Kidney epithelial cell (primary cell): ENCODE measurements around the gene ZNF679. TPM values are rescaled to one million over a fixed set of nuclear protein-coding genes. Genes with fewer than 3 reads are reported as not detected.
"Not testable (repeated sequence)": the region's sequence is repeated elsewhere in the genome, so short reads cannot be mapped to it uniquely, and the experiment has no call there.

Experiments used
- DNase-seq: peaks from one replicate; pipeline ENCODE4 v3.0.0-alpha.2; 2010; ENCODE audit warnings: low read depth
- H3K27me3 ChIP-seq: 2 replicates; pipeline ENCODE4 v1.6.0; 2011; ENCODE audit warnings: low read length; ENCODE audit not compliant: control insufficient read depth, insufficient read depth
- H3K36me3 ChIP-seq: 2 replicates; pipeline ENCODE4 v1.5.1; 2011; ENCODE audit warnings: low read length; ENCODE audit not compliant: control insufficient read depth, insufficient read depth
- H3K4me3 ChIP-seq: 2 replicates; pipeline ENCODE4 v1.5.1; 2011; ENCODE audit warnings: low read depth, mild to moderate bottlenecking, control low read depth, low read length
- total RNA-seq: library from RNA; depleted of rRNA; stranded (reverse); fragments of >200 nt; gene quantifications from 2 replicates; pipeline ENCODE4 v1.2.3, GENCODE V29; 2015
- TF ChIP-seq, protein P1 (sequence below): IDR thresholded peaks from 2 replicates; pipeline ENCODE4 v1.5.1; 2011; ENCODE audit warnings: mild to moderate bottlenecking, moderate library complexity, low read length, control low read depth, inconsistent platforms; ENCODE audit not compliant: insufficient read depth, poor library complexity, severe bottlenecking

Gene ZNF679
- not detected in 2 replicates for total RNA-seq

DNA sequence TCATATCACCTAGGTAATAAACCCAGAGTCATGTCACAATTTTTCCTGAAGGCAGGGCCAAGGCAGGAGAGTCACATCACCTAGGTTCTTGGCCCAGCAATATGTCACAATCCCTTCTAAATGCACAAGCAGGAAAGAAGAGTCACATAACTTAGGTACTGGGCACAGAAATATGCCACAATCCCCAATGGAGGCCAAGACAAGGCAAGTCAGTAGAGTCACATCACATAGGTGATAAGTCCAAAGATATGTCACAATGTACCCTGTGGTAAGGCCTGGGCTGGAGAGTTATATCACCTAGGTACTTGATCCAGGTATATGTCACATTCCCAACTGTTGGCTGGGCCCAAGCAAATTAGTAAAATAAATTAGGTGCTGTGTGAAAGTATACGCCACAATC lies at the start of gene ZNF679:
Gene ZNF679, plus strand, starts transcription at position 301 of the 400 bp plus-strand sequence. CDS start 20,644 bp downstream, outside the sequence.
- H3K36me3 ChIP-seq, H3K27me3 ChIP-seq, H3K4me3 ChIP-seq, DNase-seq: not testable (repeated sequence)

DNA sequence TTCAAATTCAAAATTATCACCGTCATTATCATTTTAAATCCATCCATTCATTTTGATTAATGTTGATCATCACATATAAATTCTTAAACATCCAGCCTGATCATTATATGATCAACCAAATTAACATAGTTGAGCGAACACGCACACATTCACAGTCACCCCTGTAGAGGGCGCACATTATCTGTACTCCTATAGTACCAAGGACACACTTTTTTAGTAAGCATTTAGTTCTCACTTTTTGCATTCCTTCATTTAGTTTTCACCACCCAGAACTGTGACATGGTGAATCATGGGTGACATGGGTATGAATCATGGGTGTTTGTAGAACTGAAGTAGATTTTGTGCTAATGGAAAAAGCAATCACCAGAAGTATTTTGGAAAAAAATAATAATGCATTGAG lies 47.3 kb upstream of the ZNF679 start:
- no peaks in the 10 kb centered on the region for H3K27me3 ChIP-seq
- no peaks in the 10 kb centered on the region for H3K36me3 ChIP-seq
- no peak overlapping the region for H3K4me3 ChIP-seq
- TF ChIP-seq, protein P1, sequence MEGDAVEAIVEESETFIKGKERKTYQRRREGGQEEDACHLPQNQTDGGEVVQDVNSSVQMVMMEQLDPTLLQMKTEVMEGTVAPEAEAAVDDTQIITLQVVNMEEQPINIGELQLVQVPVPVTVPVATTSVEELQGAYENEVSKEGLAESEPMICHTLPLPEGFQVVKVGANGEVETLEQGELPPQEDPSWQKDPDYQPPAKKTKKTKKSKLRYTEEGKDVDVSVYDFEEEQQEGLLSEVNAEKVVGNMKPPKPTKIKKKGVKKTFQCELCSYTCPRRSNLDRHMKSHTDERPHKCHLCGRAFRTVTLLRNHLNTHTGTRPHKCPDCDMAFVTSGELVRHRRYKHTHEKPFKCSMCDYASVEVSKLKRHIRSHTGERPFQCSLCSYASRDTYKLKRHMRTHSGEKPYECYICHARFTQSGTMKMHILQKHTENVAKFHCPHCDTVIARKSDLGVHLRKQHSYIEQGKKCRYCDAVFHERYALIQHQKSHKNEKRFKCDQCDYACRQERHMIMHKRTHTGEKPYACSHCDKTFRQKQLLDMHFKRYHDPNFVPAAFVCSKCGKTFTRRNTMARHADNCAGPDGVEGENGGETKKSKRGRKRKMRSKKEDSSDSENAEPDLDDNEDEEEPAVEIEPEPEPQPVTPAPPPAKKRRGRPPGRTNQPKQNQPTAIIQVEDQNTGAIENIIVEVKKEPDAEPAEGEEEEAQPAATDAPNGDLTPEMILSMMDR, result no peak
- no peak for DNase-seq

DNA sequence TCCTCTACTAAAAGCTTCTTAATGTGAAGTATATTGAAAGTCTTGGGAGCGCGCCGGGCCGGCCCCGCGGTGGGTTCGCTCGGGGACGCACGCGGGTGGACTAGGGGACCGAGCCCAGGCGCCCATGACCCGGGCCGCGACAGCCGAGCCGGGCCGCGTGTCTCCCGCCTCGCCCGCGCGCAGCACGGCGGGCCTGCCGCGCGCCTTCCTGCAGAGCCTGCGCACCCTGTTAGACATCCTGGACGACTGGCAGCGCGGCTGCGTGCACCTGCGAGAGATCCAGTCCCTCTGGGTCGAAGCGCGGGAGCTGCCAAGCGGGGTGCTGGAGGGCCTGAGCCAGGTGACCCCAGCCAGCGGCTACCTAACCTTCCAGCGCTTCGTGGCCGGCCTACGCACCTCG lies 46.7 kb upstream of the ZNF679 start:
- Histone ChIP-seq H3K27me3 (no peaks in the 10 kb centered on the region), H3K36me3 (no peaks in the 10 kb centered on the region), H3K4me3 (no peak overlapping the region)
- no peak for DNase-seq
- TF ChIP-seq, protein P1, result no peak

DNA sequence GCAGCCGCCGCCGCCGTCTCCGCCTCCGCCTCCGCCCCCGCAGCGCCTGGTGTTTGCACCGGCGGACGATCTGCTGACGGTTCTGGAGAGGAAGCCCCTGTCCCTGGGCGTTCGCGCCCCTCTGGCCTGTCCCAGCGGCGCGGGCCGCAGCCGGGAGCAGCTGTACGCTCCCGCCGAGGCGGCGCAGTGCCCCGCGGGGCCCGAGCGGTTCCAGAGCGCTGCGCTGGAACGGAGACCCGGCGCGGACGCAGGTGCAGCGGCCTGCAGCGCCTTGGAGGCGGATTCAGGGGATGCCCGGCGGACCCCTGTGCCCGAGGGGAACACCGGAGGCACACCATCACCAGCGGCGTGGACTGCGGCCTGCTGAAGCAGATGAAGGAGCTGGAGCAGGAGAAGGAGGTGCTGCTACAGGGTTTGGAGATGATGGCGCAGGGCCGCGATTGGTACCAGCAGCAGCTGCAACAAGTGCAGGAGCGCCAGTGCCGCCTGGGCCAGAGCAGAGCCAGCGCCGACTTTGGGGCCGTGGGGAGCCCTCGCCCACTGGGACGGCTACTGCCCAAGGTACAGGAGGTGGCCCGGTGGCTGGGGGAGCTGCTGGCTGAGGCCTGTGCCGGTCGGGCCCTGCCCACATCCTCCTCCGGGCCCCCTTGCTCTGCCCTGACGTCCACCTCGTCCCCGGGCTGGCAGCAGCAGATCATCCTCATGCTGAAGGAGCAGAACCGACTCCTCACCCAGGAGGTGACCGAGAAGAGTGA lies 46.1 kb upstream of the ZNF679 start:
- no peaks in the 10 kb centered on the region for H3K36me3 ChIP-seq
- H3K27me3 ChIP-seq, result no peaks in the 10 kb centered on the region
- no peak for DNase-seq
- no peak overlapping the region for H3K4me3 ChIP-seq
- TF ChIP-seq, protein P1, result no peak

DNA sequence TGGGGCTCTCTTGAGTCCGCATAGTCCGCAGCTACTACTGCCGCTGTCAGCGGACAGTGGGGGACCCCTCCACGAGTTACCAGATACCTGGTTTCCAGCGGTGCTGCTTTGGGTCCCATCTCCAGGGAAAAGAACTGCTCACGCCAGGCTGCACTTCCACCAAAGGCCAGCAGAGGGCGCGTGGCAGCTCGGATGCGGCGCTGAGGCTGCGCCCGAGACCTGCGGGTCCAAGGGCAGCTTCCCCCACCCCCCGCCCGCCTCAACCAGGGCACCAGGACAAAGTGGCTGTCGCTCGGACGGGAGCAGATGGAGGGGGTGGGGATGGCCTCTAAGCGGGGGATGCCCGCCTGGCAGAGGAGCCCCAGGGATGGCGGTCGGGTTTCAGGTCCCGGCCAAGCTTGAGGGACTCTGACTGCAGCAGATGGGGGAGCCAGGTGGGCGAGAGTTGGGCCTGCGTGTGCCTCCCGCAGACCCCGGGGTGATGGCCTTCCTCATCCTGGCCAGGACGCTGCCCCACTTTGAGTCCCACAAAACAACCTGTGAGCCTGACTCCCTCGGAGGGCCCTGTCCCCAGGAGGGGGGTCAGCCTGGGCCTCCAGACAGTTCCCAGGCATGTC lies 45.0 kb upstream of the ZNF679 start:
- TF ChIP-seq, protein P1, result peak; percentile 27
- H3K27me3 ChIP-seq, result no peaks in the 10 kb centered on the region
- no peak for DNase-seq
- H3K36me3 ChIP-seq, result no peaks in the 10 kb centered on the region
- H3K4me3 ChIP-seq, result no peak overlapping the region

DNA sequence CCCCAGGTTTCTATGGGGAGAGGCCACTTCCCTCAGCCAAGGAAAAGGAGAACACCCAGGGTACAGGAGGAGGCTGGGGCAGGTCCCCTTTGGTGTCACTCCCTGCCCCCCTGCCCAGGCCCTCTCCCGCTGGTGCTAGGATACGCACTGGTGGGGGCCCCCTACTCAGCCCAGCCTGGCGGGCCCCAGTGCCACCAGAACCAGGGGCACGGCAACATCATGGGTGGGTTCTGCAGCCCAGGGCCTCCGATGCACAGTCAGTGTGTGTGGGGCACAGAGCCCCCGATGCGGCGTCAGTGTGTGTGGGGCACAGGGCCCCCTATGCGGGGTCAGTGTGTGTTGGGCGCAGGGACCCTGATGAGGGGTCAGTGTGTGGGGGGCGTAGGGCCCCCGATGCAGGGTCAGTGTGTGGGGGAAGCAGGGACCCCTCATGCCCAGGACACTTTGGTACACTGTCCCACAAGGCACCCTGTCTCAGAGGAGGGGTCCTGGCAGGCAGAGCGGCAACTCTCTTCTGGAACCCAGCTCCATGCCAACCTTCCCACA lies 44.4 kb upstream of the ZNF679 start:
- no peak overlapping the region for H3K4me3 ChIP-seq
- H3K36me3 ChIP-seq, result no peaks in the 10 kb centered on the region
- TF ChIP-seq, protein P1, result no peak
- no peaks in the 10 kb centered on the region for H3K27me3 ChIP-seq
- no peak for DNase-seq
